Measurements from ENCODE around the gene RHBDF1.

DNA sequence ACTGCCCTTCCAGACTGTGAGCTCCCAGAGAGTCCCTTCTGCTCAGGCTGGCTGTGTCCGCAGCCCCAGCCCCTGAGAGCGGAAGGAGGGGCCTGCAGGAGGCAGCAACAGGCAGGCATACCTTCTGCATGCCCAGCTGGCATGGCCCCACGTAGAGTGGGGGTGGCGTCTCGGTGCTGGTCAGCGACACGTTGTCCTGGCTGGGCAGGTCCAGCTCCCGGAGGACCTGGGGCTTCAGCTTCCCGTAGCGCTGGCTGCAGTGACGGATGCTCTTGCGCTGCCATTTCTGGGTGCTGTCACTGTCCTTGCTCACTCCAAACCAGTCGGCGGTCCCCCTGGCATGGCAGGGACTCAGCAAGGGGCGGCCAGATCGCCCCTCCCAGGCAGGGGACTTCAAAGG is 9.0 kb downstream of the RHBDF1 start:
- TF ChIP-seq USF2 (CRISPR knock-in tag; IDR thresholded peaks at IDR 0.05) (no peak), ATF1 (CRISPR knock-in tag; IDR thresholded peaks at IDR 0.05) (no peak), FOXJ3 (CRISPR knock-in tag; IDR thresholded peaks at IDR 0.05; ENCODE audit: borderline replicate concordance) (no peak), RELA (CRISPR knock-in tag; IDR thresholded peaks at IDR 0.05; ENCODE audit: borderline replicate concordance) (no peak), NR3C1 (CRISPR knock-in tag; conservative IDR thresholded peaks at IDR 0.05; ENCODE audit: low read depth) (no peak), MAX (CRISPR knock-in tag; IDR thresholded peaks at IDR 0.05) (no peak), ZNF232 (CRISPR knock-in tag; IDR thresholded peaks at IDR 0.05) (no peak), CBFB (CRISPR knock-in tag; IDR thresholded peaks at IDR 0.05; ENCODE audit: low read depth) (no peak)
- TF ChIP-seq, protein P1, sequence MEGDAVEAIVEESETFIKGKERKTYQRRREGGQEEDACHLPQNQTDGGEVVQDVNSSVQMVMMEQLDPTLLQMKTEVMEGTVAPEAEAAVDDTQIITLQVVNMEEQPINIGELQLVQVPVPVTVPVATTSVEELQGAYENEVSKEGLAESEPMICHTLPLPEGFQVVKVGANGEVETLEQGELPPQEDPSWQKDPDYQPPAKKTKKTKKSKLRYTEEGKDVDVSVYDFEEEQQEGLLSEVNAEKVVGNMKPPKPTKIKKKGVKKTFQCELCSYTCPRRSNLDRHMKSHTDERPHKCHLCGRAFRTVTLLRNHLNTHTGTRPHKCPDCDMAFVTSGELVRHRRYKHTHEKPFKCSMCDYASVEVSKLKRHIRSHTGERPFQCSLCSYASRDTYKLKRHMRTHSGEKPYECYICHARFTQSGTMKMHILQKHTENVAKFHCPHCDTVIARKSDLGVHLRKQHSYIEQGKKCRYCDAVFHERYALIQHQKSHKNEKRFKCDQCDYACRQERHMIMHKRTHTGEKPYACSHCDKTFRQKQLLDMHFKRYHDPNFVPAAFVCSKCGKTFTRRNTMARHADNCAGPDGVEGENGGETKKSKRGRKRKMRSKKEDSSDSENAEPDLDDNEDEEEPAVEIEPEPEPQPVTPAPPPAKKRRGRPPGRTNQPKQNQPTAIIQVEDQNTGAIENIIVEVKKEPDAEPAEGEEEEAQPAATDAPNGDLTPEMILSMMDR (IDR thresholded peaks at IDR 0.05): no peak
- TF ChIP-seq, protein P2, sequence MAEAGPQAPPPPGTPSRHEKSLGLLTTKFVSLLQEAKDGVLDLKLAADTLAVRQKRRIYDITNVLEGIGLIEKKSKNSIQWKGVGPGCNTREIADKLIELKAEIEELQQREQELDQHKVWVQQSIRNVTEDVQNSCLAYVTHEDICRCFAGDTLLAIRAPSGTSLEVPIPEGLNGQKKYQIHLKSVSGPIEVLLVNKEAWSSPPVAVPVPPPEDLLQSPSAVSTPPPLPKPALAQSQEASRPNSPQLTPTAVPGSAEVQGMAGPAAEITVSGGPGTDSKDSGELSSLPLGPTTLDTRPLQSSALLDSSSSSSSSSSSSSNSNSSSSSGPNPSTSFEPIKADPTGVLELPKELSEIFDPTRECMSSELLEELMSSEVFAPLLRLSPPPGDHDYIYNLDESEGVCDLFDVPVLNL (CRISPR knock-in tag; IDR thresholded peaks at IDR 0.05; ENCODE audit: borderline replicate concordance, low read depth): no peak
- TF ChIP-seq, protein P3, sequence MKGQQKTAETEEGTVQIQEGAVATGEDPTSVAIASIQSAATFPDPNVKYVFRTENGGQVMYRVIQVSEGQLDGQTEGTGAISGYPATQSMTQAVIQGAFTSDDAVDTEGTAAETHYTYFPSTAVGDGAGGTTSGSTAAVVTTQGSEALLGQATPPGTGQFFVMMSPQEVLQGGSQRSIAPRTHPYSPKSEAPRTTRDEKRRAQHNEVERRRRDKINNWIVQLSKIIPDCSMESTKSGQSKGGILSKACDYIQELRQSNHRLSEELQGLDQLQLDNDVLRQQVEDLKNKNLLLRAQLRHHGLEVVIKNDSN (CRISPR knock-in tag; IDR thresholded peaks at IDR 0.05): no peak
- TF ChIP-seq, protein P4, sequence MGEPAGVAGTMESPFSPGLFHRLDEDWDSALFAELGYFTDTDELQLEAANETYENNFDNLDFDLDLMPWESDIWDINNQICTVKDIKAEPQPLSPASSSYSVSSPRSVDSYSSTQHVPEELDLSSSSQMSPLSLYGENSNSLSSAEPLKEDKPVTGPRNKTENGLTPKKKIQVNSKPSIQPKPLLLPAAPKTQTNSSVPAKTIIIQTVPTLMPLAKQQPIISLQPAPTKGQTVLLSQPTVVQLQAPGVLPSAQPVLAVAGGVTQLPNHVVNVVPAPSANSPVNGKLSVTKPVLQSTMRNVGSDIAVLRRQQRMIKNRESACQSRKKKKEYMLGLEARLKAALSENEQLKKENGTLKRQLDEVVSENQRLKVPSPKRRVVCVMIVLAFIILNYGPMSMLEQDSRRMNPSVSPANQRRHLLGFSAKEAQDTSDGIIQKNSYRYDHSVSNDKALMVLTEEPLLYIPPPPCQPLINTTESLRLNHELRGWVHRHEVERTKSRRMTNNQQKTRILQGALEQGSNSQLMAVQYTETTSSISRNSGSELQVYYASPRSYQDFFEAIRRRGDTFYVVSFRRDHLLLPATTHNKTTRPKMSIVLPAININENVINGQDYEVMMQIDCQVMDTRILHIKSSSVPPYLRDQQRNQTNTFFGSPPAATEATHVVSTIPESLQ (CRISPR knock-in tag; IDR thresholded peaks at IDR 0.05): no peak

All from WTC11 (cell line).